B cell (primary cell): ENCODE results near the gene PHF20.

Experiments
- EZH2 ChIP-seq: IDR thresholded peaks from 2 replicates; pipeline ENCODE4 v1.6.1; 2012; ENCODE audit warnings: borderline replicate concordance, low read depth, mild to moderate bottlenecking, moderate library complexity, low read length; ENCODE audit not compliant: insufficient read depth, poor library complexity, severe bottlenecking
- TF ChIP-seq, protein P1 (sequence below): fragments of 200-600 bp; IDR thresholded peaks from one replicate; pipeline ENCODE4 v1.8.0; 2022; ENCODE audit warnings: antibody characterized with exemption, mild to moderate bottlenecking

DNA sequence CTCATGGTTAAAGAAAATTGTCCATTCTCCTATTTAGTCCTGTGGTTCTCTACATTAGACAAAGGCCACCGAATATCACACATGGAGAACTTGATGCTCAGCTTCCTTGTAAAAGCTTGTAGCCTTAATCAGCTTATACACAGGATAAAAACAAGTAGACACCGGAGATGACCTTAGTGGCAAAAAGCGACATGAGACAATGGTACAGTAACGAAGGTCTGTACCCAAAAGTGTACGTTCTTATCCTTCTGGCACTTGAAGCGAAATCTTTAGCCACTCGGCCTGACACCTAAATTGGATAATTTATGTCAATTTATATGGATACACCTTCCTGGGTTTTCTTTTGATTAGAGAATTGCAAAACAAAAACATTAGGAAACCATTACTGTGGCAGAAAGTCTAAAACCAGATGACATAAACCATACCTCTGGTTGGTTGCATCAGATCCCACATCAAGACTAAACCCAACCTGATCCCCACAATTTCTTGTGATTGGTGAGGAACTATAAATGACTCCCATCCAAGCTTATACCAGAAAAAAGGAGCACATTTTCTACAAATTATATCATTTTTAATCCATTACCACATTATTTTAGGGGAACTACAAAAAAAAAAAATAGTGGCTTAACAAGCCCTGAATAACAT, 35.9 kb upstream of the PHF20 start:
- TF ChIP-seq, protein P1, sequence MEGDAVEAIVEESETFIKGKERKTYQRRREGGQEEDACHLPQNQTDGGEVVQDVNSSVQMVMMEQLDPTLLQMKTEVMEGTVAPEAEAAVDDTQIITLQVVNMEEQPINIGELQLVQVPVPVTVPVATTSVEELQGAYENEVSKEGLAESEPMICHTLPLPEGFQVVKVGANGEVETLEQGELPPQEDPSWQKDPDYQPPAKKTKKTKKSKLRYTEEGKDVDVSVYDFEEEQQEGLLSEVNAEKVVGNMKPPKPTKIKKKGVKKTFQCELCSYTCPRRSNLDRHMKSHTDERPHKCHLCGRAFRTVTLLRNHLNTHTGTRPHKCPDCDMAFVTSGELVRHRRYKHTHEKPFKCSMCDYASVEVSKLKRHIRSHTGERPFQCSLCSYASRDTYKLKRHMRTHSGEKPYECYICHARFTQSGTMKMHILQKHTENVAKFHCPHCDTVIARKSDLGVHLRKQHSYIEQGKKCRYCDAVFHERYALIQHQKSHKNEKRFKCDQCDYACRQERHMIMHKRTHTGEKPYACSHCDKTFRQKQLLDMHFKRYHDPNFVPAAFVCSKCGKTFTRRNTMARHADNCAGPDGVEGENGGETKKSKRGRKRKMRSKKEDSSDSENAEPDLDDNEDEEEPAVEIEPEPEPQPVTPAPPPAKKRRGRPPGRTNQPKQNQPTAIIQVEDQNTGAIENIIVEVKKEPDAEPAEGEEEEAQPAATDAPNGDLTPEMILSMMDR, result no peak
- no peak for TF ChIP-seq EZH2
